B cell (primary cell): ENCODE data around the gene ACRV1. TPM values are rescaled to one million over a fixed set of nuclear protein-coding genes. Genes with fewer than 3 reads are reported as not detected.

Experiments
- ATAC-seq: fragments of 200-7000 bp; cut with Tn5 transposase; one replicate; pipeline ENCODE4 v1.10.0; 2021; ENCODE audit warnings: low read depth, mild to moderate bottlenecking, moderate number of reproducible peaks, moderate library complexity
- CTCF ChIA-PET: fragments of 350-600 bp; sonication (Branson Sonifier 250); formaldehyde crosslinking; loops from one replicate; lab custom pipeline; 2021; ENCODE audit warnings: antibody characterized with exemption, inconsistent platforms; lab: Charles Lee
- POLR2A ChIA-PET: fragments of 350-600 bp; sonication (Branson Sonifier 250); formaldehyde crosslinking; loops from one replicate; lab custom pipeline; 2021; ENCODE audit warnings: antibody characterized with exemption; lab: Charles Lee
- DNase-seq: peaks from one replicate; pipeline ENCODE4 v3.0.0; 2013
- H2AFZ ChIP-seq: 2 replicates; pipeline ENCODE4 v1.6.1; 2012; ENCODE audit warnings: mild to moderate bottlenecking, low read depth, low read length; ENCODE audit not compliant: insufficient read depth, poor library complexity, severe bottlenecking
- H3K27ac ChIP-seq, 2 donors: 1 replicate in 1 of 2; 2 replicates in 1 of 2; pipeline ENCODE4 v1.5.1; 2012 to 2013; ENCODE audit warnings: low read length in 2 of 2, mild to moderate bottlenecking in 2 of 2, moderate library complexity in 1 of 2
- H3K27me3 ChIP-seq, 4 experiments: fragments of 200-600 bp in 1 of 4; sonication (generic) in 1 of 4; replicated peaks in 1 of 4; 1 replicate in 2 of 4; 2 replicates in 2 of 4; pipeline versions ENCODE4 v1.6.1 to v1.7.0; 2013 to 2016; ENCODE audit warnings: low read length in 3 of 4, mild to moderate bottlenecking in 2 of 4, mixed read lengths in 1 of 4, moderate library complexity in 1 of 4; ENCODE audit not compliant: insufficient read depth in 4 of 4, control insufficient read depth in 3 of 4; ENCODE audit errors: control extremely low read depth in 1 of 4
- H3K36me3 ChIP-seq, 2 experiments: replicated peaks in 1 of 2; 1 replicate in 1 of 2; 2 replicates in 1 of 2; pipeline versions ENCODE4 v1.6.1 to v1.7.1; 2013; ENCODE audit warnings: low read length in 1 of 2; ENCODE audit not compliant: insufficient read depth in 2 of 2, control insufficient read depth in 1 of 2; ENCODE audit errors: control extremely low read depth in 1 of 2, extremely low read depth in 1 of 2
- H3K4me1 ChIP-seq, 2 donors: fragments of 200-600 bp in 1 of 2; sonication (generic) in 1 of 2; 1 replicate in 1 of 2; 2 replicates in 1 of 2; pipeline versions ENCODE4 v1.5.1 to v1.6.1; 2013 to 2017; ENCODE audit warnings: low read length in 2 of 2; ENCODE audit not compliant: control insufficient read depth in 2 of 2, insufficient read depth in 2 of 2
- H3K4me2 ChIP-seq: replicated peaks from 2 replicates; pipeline ENCODE3; 2012; ENCODE audit warnings: mild to moderate bottlenecking, low read depth, low read length; ENCODE audit not compliant: poor library complexity, severe bottlenecking
- H3K4me3 ChIP-seq, 5 experiments: fragments of 200-600 bp in 1 of 5; sonication (generic) in 1 of 5; 1 replicate in 3 of 5; 2 replicates in 2 of 5; pipeline versions ENCODE4 v1.5.1 to v1.7.0; 2011 to 2016; ENCODE audit warnings: low read length in 4 of 5, mild to moderate bottlenecking in 4 of 5, low read depth in 2 of 5, control low read depth in 1 of 5, moderate library complexity in 1 of 5; ENCODE audit not compliant: insufficient read depth in 1 of 5; ENCODE audit errors: control extremely low read depth in 1 of 5, extremely low read depth in 1 of 5
- H3K79me2 ChIP-seq: fragments of 200-600 bp; sonication (generic); one replicate; pipeline ENCODE4 v1.6.0; 2016; ENCODE audit warnings: low read length; ENCODE audit not compliant: control insufficient read depth, insufficient read depth
- H3K9ac ChIP-seq: fragments of 200-600 bp; sonication (generic); 2 replicates; pipeline ENCODE4 v1.6.1; 2017; ENCODE audit warnings: mild to moderate bottlenecking, low read length, moderate library complexity
- H3K9me3 ChIP-seq, 3 donors: one replicate each; pipeline versions ENCODE4 v1.6.1 to v1.7.1; 2013; ENCODE audit warnings: low read length in 2 of 3; ENCODE audit not compliant: control insufficient read depth in 2 of 3, insufficient read depth in 1 of 3; ENCODE audit errors: control extremely low read depth in 1 of 3
- H4K20me1 ChIP-seq: 2 replicates; pipeline ENCODE4 v1.6.0; 2012; ENCODE audit warnings: mild to moderate bottlenecking, low read length; ENCODE audit not compliant: insufficient read depth, control insufficient read depth, poor library complexity, severe bottlenecking
- H3K27ac Mint-ChIP-seq: one replicate; pipeline ENCODE4 v1.8.0; 2021; ENCODE audit warnings: mixed read lengths
- H3K27me3 Mint-ChIP-seq: one replicate; pipeline ENCODE4 v1.8.0; 2021; ENCODE audit warnings: mixed read lengths
- H3K4me1 Mint-ChIP-seq: one replicate; pipeline ENCODE4 v1.8.0; 2021; ENCODE audit warnings: mixed read lengths
- H3K4me3 Mint-ChIP-seq: one replicate; pipeline ENCODE4 v1.8.0; 2021; ENCODE audit warnings: mixed read lengths
- H3K9me3 Mint-ChIP-seq: one replicate; pipeline ENCODE4 v1.8.0; 2022; ENCODE audit warnings: mixed read lengths; ENCODE audit not compliant: insufficient read depth
- CTCF ChIP-seq: fragments of 200-600 bp; IDR thresholded peaks from one replicate; pipeline ENCODE4 v1.8.0; 2022; ENCODE audit warnings: antibody characterized with exemption, mild to moderate bottlenecking
- EZH2 ChIP-seq: IDR thresholded peaks from 2 replicates; pipeline ENCODE4 v1.6.1; 2012; ENCODE audit warnings: borderline replicate concordance, low read depth, mild to moderate bottlenecking, moderate library complexity, low read length; ENCODE audit not compliant: insufficient read depth, poor library complexity, severe bottlenecking
- WGBS: methylation state at CpG from one replicate; pipeline ENCODE4 v1.1.5; 2013; ENCODE audit warnings: missing lambda C conversion rate; ENCODE audit not compliant: insufficient coverage; 5-methylcytosine and 5-hydroxymethylcytosine counted together
- intact Hi-C: fragments of 100-400 bp; cut with micrococcal nuclease; formaldehyde crosslinking; loops from one replicate; pipeline ENCODE4 v1.10.0; 2022
- polyA plus RNA-seq: library from polyadenylated mRNA; depleted of rRNA; stranded (reverse); fragments of >200 nt; gene quantifications from 2 replicates; pipeline ENCODE4 v1.2.3, GENCODE V29; 2012
- total RNA-seq, 2 donors: library from RNA; stranded (reverse); fragments of 120-200 nt in 1 of 2; gene quantifications; 1 replicate in 1 of 2; 2 replicates in 1 of 2; pipeline versions ENCODE4 v1.2.3 to v1.2.4, GENCODE V29; 2013 to 2022

Gene ACRV1
- total and polyA plus RNA-seq, 2 donors (not counting 1 experiment from before 2014, with no cell fraction given), result not detected

DNA sequence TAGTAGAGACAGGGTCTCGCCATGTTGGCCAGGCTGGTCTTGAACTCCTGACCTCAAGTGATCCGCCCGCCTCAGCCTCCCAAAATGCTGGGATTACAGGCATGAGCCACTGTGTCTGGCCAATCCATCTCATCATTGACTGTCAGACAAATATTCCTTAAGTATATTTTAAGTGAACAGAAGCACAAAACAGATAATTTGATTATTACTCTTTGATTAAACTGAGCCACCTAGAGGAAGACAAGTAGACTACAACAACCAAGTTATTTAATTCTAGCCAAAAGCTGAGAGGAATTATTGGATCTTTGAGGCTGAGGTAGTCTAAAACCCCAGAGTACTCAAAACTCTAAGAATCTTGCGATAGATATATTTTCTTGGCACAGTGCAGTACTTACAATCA lies 1.2 kb downstream of the ACRV1 start:
- Histone ChIP-seq H3K4me2 (no peak overlapping the region), H3K9me3 (no peaks in the 10 kb centered on the region), H3K79me2 (no peaks in the 10 kb centered on the region), H3K27ac (no peak overlapping the region), H2AFZ (no peak overlapping the region), H3K36me3 (no peaks in the 10 kb centered on the region), H3K9ac (no peak overlapping the region), H3K27me3 (no peaks in the 10 kb centered on the region), H3K4me3 (no peak overlapping the region), H4K20me1 (no peaks in the 10 kb centered on the region), H3K4me1 (no peaks in the 10 kb centered on the region)
- H3K9me3 Mint-ChIP-seq, result no peaks in the 10 kb centered on the region
- no peak overlapping the region for H3K27ac Mint-ChIP-seq
- ChIA-PET CTCF (no interaction called here), POLR2A (no interaction called here)
- no peaks in the 10 kb centered on the region for H3K27me3 Mint-ChIP-seq
- H3K4me3 Mint-ChIP-seq, result no peak overlapping the region
- WGBS, result no CpG with 5 or more reads among the region's 4 CpGs
- no peaks in the 10 kb centered on the region for H3K4me1 Mint-ChIP-seq
- DNase-seq (no peak), ATAC-seq (no peak)
- TF ChIP-seq EZH2 (no peak), CTCF (no peak)
- intact Hi-C loops, result no loop called here

GRCh38 chr11:125675196-125675595 lies 5.5 kb downstream of the ACRV1 start:
- H3K4me3 Mint-ChIP-seq, result no peak overlapping the region
- H3K9me3 Mint-ChIP-seq, result no peaks in the 10 kb centered on the region
- Histone ChIP-seq H3K4me2 (no peak overlapping the region), H3K9ac (no peak overlapping the region), H3K79me2 (no peaks in the 10 kb centered on the region), H3K4me3 (no peak overlapping the region), H2AFZ (no peak overlapping the region), H3K27me3 (no peaks in the 10 kb centered on the region), H3K4me1 (no peaks in the 10 kb centered on the region), H3K9me3 (no peaks in the 10 kb centered on the region), H3K36me3 (no peaks in the 10 kb centered on the region), H3K27ac (no peak overlapping the region), H4K20me1 (no peaks in the 10 kb centered on the region)
- ChIA-PET POLR2A (no interaction called here), CTCF (no interaction called here)
- no peaks in the 10 kb centered on the region for H3K4me1 Mint-ChIP-seq
- no CpG with 5 or more reads among the region's 2 CpGs for WGBS
- H3K27ac Mint-ChIP-seq, result no peak overlapping the region
- intact Hi-C loops, result no loop called here
- ATAC-seq (no peak), DNase-seq (no peak)
- TF ChIP-seq EZH2, result no peak
- no peak for TF ChIP-seq CTCF
- no peaks in the 10 kb centered on the region for H3K27me3 Mint-ChIP-seq
